CD4-positive, CD25-positive, alpha-beta regulatory T cell (primary cell): Measurements from ENCODE around the gene SP140. TPM values are rescaled to one million over a fixed set of nuclear protein-coding genes. Genes with fewer than 3 reads are reported as not detected.

Experiments
- ATAC-seq, 2 donors: fragments of 150-1000 bp; cut with Tn5 transposase; one replicate each; pipeline ENCODE4 v1.10.0; 2021; ENCODE audit warnings: low read depth in 2 of 2, moderate number of reproducible peaks in 2 of 2, moderate library complexity in 1 of 2
- DNase-seq, 3 donors: peaks; one replicate each; pipeline versions ENCODE4 v3.0.0 to v3.0.0-alpha.2; 2012 to 2022; ENCODE audit warnings: mixed read lengths in 1 of 3
- H3K27ac ChIP-seq: one replicate; pipeline ENCODE4 v1.7.0; 2013; ENCODE audit warnings: mild to moderate bottlenecking, low read length; ENCODE audit not compliant: insufficient read depth, poor library complexity, severe bottlenecking
- H3K27me3 ChIP-seq: one replicate; pipeline ENCODE4 v1.7.0; 2013; ENCODE audit warnings: low read length; ENCODE audit not compliant: control insufficient read depth, insufficient read depth
- H3K36me3 ChIP-seq: one replicate; pipeline ENCODE4 v1.7.0; 2013; ENCODE audit warnings: mild to moderate bottlenecking, low read length, moderate library complexity; ENCODE audit not compliant: control insufficient read depth, insufficient read depth
- H3K4me1 ChIP-seq: 2 replicates; pipeline ENCODE4 v1.7.0; 2013; ENCODE audit warnings: mild to moderate bottlenecking, low read length; ENCODE audit not compliant: insufficient read depth, control insufficient read depth, poor library complexity, severe bottlenecking
- H3K4me3 ChIP-seq: one replicate; pipeline ENCODE4 v1.7.0; 2013; ENCODE audit warnings: low read depth, mild to moderate bottlenecking, low read length, moderate library complexity
- H3K9me3 ChIP-seq, 2 experiments: 1 replicate in 1 of 2; 2 replicates in 1 of 2; pipeline ENCODE4 v1.7.0; 2013; ENCODE audit warnings: low read length in 2 of 2, mild to moderate bottlenecking in 1 of 2, moderate library complexity in 1 of 2; ENCODE audit not compliant: control insufficient read depth in 2 of 2
- H3K27ac Mint-ChIP-seq, 3 donors: one replicate each; pipeline ENCODE4 v1.8.0; 2020 to 2022; ENCODE audit warnings: mild to moderate bottlenecking in 3 of 3, mixed read lengths in 3 of 3, moderate library complexity in 2 of 3
- H3K27me3 Mint-ChIP-seq: one replicate; pipeline ENCODE4 v1.8.0; 2022; ENCODE audit warnings: mild to moderate bottlenecking, mixed read lengths
- H3K36me3 Mint-ChIP-seq: one replicate; pipeline ENCODE4 v1.8.0; 2020; ENCODE audit warnings: mixed read lengths
- H3K4me1 Mint-ChIP-seq, 4 donors: one replicate each; pipeline ENCODE4 v1.8.0; 2020 to 2022; ENCODE audit warnings: mixed read lengths in 4 of 4, mild to moderate bottlenecking in 1 of 4
- H3K4me3 Mint-ChIP-seq, 4 donors: one replicate each; pipeline ENCODE4 v1.8.0; 2020 to 2022; ENCODE audit warnings: mild to moderate bottlenecking in 4 of 4, mixed read lengths in 4 of 4, moderate library complexity in 3 of 4
- H3K9me3 Mint-ChIP-seq, 7 donors: one replicate each; pipeline ENCODE4 v1.8.0; 2020 to 2022; ENCODE audit warnings: mixed read lengths in 7 of 7, mild to moderate bottlenecking in 3 of 7, moderate library complexity in 2 of 7
- polyA plus RNA-seq, 4 donors: library from polyadenylated mRNA; unstranded; fragments of 300-500 nt; fragmentation: Illumina TruSeq; gene quantifications; one replicate each; pipeline ENCODE4 v1.2.3, GENCODE V29; 2021
- total RNA-seq: library from RNA; stranded (reverse); gene quantifications from one replicate; pipeline ENCODE4 v1.2.3, GENCODE V29; 2022

SP140 gene
- total and polyA plus RNA-seq, 5 donors from 2014 or later: 22.4 to 100 (median 32.6) TPM

DNA sequence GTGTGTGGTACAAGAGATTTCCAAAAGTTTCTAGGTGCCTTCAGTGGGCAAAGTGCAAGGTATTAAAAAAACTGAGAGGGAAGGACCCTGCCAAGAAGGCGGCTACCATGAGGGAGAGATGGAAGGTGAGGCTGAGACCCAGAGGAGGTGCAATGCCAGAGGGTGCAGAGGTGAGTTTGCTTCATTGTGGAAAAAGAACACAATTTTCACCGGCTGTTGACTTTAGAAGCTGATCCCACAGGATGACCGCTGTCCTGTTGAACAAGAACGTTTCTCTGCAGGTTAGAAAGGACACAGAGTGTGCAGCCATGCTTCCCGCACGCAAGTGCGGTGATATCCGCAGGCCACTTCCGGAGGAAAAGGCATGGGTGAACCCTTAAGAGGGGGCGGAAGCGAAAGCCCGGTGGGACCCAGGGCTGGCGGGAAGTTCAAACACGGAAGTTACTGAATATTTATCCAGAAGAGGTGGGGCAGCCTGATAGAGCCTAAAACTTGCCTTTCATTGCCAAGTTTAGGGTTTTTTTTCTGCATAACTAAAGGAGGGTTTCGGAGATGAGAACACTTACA, 22.3 kb upstream of the SP140 start:
- H3K27ac ChIP-seq: no peak overlapping the region
- Mint-ChIP-seq H3K4me1 (peaks cover 14 to 30% (median 24%) of the 10 kb centered on the region in 4 donors), H3K27ac (peak overlapping the region; percentile 77 to 90 (median 88)), H3K36me3 (peaks cover 69% of the 10 kb centered on the region), H3K27me3 (no peaks in the 10 kb centered on the region), H3K4me3 (no peak overlapping the region), H3K9me3 (no peaks in the 10 kb centered on the region)
- no peak overlapping the region for H3K4me3 ChIP-seq
- no peaks in the 10 kb centered on the region for H3K9me3 ChIP-seq
- H3K4me1 ChIP-seq: no peaks in the 10 kb centered on the region
- peaks cover 96% of the 10 kb centered on the region for H3K36me3 ChIP-seq
- ATAC-seq: no peak
- DNase-seq: no peak
- no peaks in the 10 kb centered on the region for H3K27me3 ChIP-seq

DNA sequence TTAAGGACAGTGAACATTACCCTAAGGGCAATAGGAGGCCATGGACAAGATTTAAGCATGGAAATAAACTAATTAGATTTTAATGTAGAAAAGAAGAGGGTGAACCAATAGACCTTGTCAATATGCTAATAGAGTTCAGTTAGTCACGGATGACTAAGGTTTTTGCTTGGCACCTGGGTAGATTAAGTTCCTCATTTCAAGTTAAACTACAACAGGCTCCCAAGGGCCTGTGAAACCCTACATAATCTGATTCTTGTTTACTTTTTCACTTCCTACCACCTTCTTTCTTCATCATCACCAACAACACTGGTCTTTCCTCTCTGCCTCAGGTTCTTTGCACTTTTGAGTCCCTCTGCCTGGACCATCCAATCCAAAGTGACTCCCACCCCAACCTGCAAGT, 20.5 kb upstream of the SP140 start:
- ATAC-seq (no peak), DNase-seq (no peak)
- H3K4me1 ChIP-seq: no peaks in the 10 kb centered on the region
- Mint-ChIP-seq H3K36me3 (peaks cover 55% of the 10 kb centered on the region), H3K27ac (peak overlapping the region; percentile 47 to 74 (median 69)), H3K9me3 (no peaks in the 10 kb centered on the region), H3K27me3 (no peaks in the 10 kb centered on the region), H3K4me1 (peaks cover 14 to 30% (median 24%) of the 10 kb centered on the region in 4 donors), H3K4me3 (peak overlapping the region in 1 of 4 donors; percentile 38)
- H3K4me3 ChIP-seq: no peak overlapping the region
- no peak overlapping the region for H3K27ac ChIP-seq
- H3K36me3 ChIP-seq: peaks cover 98% of the 10 kb centered on the region
- H3K27me3 ChIP-seq: no peaks in the 10 kb centered on the region
- H3K9me3 ChIP-seq: no peaks in the 10 kb centered on the region

DNA sequence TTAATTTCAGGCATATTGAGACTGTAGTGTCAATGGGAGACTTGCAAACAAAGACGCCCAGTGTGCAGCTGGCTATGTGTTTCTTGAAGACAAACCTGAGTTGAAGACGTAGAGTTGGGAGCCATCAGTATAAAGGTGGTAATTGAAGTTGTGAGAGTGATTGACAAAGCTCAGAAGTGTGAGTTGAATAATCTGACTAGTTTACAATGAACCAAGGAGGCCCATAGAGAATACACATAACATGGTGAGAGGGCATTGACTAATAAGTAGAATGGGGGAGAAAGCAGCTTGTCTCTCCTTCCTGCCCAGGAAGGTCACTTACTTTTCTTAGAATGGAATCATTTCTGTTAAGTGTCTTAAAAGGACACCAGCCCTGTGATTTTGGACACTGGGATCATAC, 19.8 kb upstream of the SP140 start:
- Mint-ChIP-seq H3K4me1 (peaks cover 14 to 30% (median 24%) of the 10 kb centered on the region in 4 donors), H3K27me3 (no peaks in the 10 kb centered on the region), H3K27ac (peak overlapping the region in 2 of 3 donors; percentile 69 to 74), H3K9me3 (no peaks in the 10 kb centered on the region), H3K4me3 (no peak overlapping the region), H3K36me3 (peaks cover 48% of the 10 kb centered on the region)
- H3K27me3 ChIP-seq: no peaks in the 10 kb centered on the region
- DNase-seq (no peak), ATAC-seq (no peak)
- H3K27ac ChIP-seq: no peak overlapping the region
- H3K4me1 ChIP-seq: no peaks in the 10 kb centered on the region
- no peaks in the 10 kb centered on the region for H3K9me3 ChIP-seq
- H3K36me3 ChIP-seq: peaks cover 98% of the 10 kb centered on the region
- no peak overlapping the region for H3K4me3 ChIP-seq

DNA sequence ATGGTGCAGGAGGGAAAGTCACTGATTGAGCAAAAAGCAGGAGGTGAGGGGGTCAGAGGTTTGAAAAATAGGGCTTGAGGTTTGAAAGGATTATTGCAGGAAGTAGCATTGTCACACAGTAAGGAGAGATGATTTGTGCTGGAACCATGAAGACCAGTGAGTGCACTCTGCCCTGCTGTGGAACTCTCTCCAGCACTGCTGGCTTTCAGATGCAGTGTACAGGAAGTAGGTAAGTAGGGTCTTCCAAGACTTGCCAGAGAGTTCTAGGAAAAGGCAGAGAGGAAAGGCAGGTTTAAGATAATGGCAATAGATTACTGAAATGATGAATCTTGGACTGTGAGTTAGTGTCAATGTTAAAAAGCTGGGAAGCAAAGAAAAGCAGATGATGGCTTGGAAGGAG, 17.0 kb upstream of the SP140 start:
- no peak overlapping the region for H3K27ac ChIP-seq
- H3K4me3 Mint-ChIP-seq: no peak overlapping the region
- H3K27me3 ChIP-seq: no peaks in the 10 kb centered on the region
- H3K4me3 ChIP-seq: no peak overlapping the region
- no peak for ATAC-seq
- peaks cover 39% of the 10 kb centered on the region for H3K36me3 Mint-ChIP-seq
- peak in 1 of 3 donors; percentile 52 for DNase-seq
- H3K9me3 Mint-ChIP-seq: no peaks in the 10 kb centered on the region
- no peaks in the 10 kb centered on the region for H3K27me3 Mint-ChIP-seq
- H3K36me3 ChIP-seq: peaks cover 99% of the 10 kb centered on the region
- H3K4me1 Mint-ChIP-seq: peaks cover 6 to 30% (median 22%) of the 10 kb centered on the region in 4 donors
- no peaks in the 10 kb centered on the region for H3K9me3 ChIP-seq
- H3K4me1 ChIP-seq: no peaks in the 10 kb centered on the region
- H3K27ac Mint-ChIP-seq: no peak overlapping the region

DNA sequence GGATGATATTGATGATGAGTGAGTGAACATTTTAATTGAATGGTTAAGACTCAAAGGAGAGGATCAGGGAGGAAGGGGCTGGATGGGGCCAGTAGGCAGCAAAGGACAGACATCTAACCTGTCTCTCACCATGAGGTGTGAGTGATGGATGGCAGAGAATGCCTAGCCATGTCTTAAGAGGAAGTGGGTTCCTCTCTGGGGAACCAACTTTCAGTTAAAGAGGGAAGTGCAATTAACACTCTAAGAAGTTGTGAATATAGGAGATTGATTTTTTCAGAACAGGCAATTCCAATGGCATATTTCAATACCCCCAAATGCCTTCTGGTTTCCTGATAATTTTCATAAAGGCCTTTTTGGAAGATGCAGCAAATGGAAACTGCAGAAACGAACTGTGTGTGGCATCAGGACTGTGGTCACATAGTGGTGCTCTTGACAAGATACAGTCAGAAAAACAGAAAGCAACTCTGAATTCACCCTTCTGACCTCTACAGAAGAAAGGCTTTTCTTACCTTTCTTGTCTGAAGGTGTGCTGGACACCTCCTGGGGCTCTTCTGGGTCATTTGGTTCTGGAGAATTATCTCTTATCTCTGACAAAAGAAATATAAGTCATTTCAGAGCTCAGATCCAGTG, 16.0 kb upstream of the SP140 start:
- H3K4me3 ChIP-seq: no peak overlapping the region
- H3K27me3 ChIP-seq: no peaks in the 10 kb centered on the region
- no peak overlapping the region for H3K27ac ChIP-seq
- H3K27ac Mint-ChIP-seq: no peak overlapping the region
- no peaks in the 10 kb centered on the region for H3K9me3 Mint-ChIP-seq
- H3K4me3 Mint-ChIP-seq: no peak overlapping the region
- no peaks in the 10 kb centered on the region for H3K27me3 Mint-ChIP-seq
- H3K4me1 Mint-ChIP-seq: peaks cover 10 to 34% (median 29%) of the 10 kb centered on the region in 4 donors
- H3K4me1 ChIP-seq: no peaks in the 10 kb centered on the region
- peak in 1 of 3 donors; percentile 53 for DNase-seq
- no peaks in the 10 kb centered on the region for H3K9me3 ChIP-seq
- H3K36me3 ChIP-seq: peaks cover 99% of the 10 kb centered on the region
- H3K36me3 Mint-ChIP-seq: peaks cover 45% of the 10 kb centered on the region
- peak in 1 of 2 donors; percentile 37 for ATAC-seq

DNA sequence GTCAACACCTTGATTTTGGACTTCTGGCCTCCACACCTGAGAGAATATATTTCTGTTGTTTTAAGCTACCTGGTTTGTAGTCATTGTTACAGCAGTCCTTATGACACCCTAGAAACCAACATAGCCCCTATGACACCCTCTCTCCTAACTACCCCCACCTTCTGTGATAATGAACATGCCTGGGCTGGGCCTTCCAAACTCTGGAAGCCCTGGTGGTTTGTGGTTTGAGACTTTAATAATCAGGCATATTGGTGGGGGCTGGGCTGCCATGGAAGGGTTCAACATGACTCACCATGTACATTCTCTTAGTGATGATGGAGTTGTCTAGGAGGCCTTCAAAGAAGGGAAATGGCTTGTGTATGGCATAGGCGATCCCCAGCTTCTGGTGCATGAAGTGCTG, 9.0 kb upstream of the SP140 start:
- ATAC-seq: no peak
- Mint-ChIP-seq H3K4me1 (peaks cover 45 to 70% (median 57%) of the 10 kb centered on the region in 4 donors), H3K36me3 (peaks cover 55% of the 10 kb centered on the region), H3K27me3 (no peaks in the 10 kb centered on the region), H3K27ac (peak overlapping the region in 1 of 3 donors; percentile 26), H3K4me3 (peak overlapping the region; percentile 38 to 90 (median 48)), H3K9me3 (no peaks in the 10 kb centered on the region)
- no peaks in the 10 kb centered on the region for H3K9me3 ChIP-seq
- peaks cover 59% of the 10 kb centered on the region for H3K36me3 ChIP-seq
- no peaks in the 10 kb centered on the region for H3K27me3 ChIP-seq
- peak overlapping the region; percentile 9 for H3K4me3 ChIP-seq
- no peak overlapping the region for H3K27ac ChIP-seq
- peak in 1 of 3 donors; percentile 58 for DNase-seq
- H3K4me1 ChIP-seq: peaks cover 33% of the 10 kb centered on the region

DNA sequence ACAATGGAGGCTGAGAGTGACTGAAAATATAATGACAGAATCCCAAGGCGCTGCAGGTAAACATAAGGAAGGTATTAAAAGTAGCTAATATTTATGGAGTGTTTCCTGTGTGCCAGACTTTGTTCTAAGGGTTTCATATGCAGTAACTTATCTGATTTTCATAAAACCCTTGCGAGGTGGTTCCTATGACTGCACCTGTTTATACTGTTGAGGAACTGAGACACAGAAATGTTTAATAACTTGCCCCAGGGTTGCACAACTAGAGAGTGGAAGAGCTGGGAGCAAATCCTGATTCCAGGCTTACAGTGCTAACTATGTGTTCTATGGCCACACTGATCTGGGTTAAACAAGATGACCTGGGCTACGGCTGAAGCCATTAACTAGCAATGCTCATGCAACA, 8.1 kb upstream of the SP140 start:
- H3K4me3 Mint-ChIP-seq: peak overlapping the region; percentile 96 to 100 (median 98)
- no peaks in the 10 kb centered on the region for H3K9me3 Mint-ChIP-seq
- H3K4me1 Mint-ChIP-seq: peaks cover 47 to 72% (median 56%) of the 10 kb centered on the region in 4 donors
- Histone ChIP-seq H3K36me3 (peaks cover 50% of the 10 kb centered on the region), H3K4me1 (peaks cover 33% of the 10 kb centered on the region), H3K27ac (no peak overlapping the region), H3K9me3 (no peaks in the 10 kb centered on the region), H3K4me3 (peak overlapping the region; percentile 100), H3K27me3 (no peaks in the 10 kb centered on the region)
- no peaks in the 10 kb centered on the region for H3K27me3 Mint-ChIP-seq
- peaks cover 51% of the 10 kb centered on the region for H3K36me3 Mint-ChIP-seq
- peak overlapping the region in 1 of 3 donors; percentile 27 for H3K27ac Mint-ChIP-seq
- ATAC-seq: no peak
- DNase-seq: no peak
